Bronchial epithelial cell (primary cell): Measurements from ENCODE around the gene ERI3. TPM values are rescaled to one million over a fixed set of nuclear protein-coding genes. Genes with fewer than 3 reads are reported as not detected.

Experiments
- DNase-seq: peaks from one replicate; pipeline ENCODE4 v3.0.0-alpha.2; 2010; ENCODE audit warnings: low read depth
- FAIRE-seq: peaks from 2 replicates; lab custom pipeline; 2011; peaks lifted over from hg19 to GRCh38; lab: Jason Lieb, UNC
- H3K27me3 ChIP-seq: 2 replicates; pipeline ENCODE4 v1.5.1; 2011; ENCODE audit warnings: low read length; ENCODE audit not compliant: control insufficient read depth, insufficient read depth
- H3K36me3 ChIP-seq: 2 replicates; pipeline ENCODE4 v1.5.1; 2011; ENCODE audit warnings: low read length; ENCODE audit not compliant: control insufficient read depth, insufficient read depth
- H3K4me3 ChIP-seq: 2 replicates; pipeline ENCODE4 v1.5.1; 2011; ENCODE audit warnings: mild to moderate bottlenecking, low read depth, low read length, control low read depth
- CTCF ChIP-seq: IDR thresholded peaks from 2 replicates; pipeline ENCODE4 v1.5.1; 2011; ENCODE audit warnings: mild to moderate bottlenecking, moderate library complexity, low read length, control low read depth, inconsistent platforms; ENCODE audit not compliant: insufficient read depth, severe bottlenecking
- total RNA-seq: library from RNA; depleted of rRNA; stranded (reverse); fragments of >200 nt; gene quantifications from 2 replicates; pipeline ENCODE4 v1.2.1, GENCODE V29; 2014

Gene ERI3
- total RNA-seq, 1 donor from 2014 or later: 22.1 TPM

GRCh38 chr1:44327679-44328491 is 27.2 kb downstream of the ERI3 start:
- Histone ChIP-seq H3K36me3 (peaks cover 2% of the 10 kb centered on the region), H3K27me3 (no peaks in the 10 kb centered on the region), H3K4me3 (no peak overlapping the region)
- TF ChIP-seq CTCF: no peak
- DNase-seq (peak; percentile 100), FAIRE-seq (peak; percentile 99)

GRCh38 chr1:44326821-44327465 is 28.1 kb downstream of the ERI3 start:
- FAIRE-seq: no peak
- TF ChIP-seq CTCF: no peak
- no peaks in the 10 kb centered on the region for H3K27me3 ChIP-seq
- no peaks in the 10 kb centered on the region for H3K36me3 ChIP-seq
- peak; percentile 66 for DNase-seq
- no peak overlapping the region for H3K4me3 ChIP-seq

GRCh38 chr1:44326024-44326701 is 28.9 kb downstream of the ERI3 start:
- no peaks in the 10 kb centered on the region for H3K27me3 ChIP-seq
- DNase-seq (no peak), FAIRE-seq (no peak)
- no peaks in the 10 kb centered on the region for H3K36me3 ChIP-seq
- no peak overlapping the region for H3K4me3 ChIP-seq
- no peak for TF ChIP-seq CTCF

GRCh38 chr1:44323947-44324346 is 31.1 kb downstream of the ERI3 start:
- DNase-seq (no peak), FAIRE-seq (no peak)
- no peak for TF ChIP-seq CTCF
- no peaks in the 10 kb centered on the region for H3K36me3 ChIP-seq
- H3K27me3 ChIP-seq: no peaks in the 10 kb centered on the region
- H3K4me3 ChIP-seq: no peak overlapping the region

GRCh38 chr1:44322367-44322766 is 32.7 kb downstream of the ERI3 start:
- H3K4me3 ChIP-seq: no peak overlapping the region
- FAIRE-seq (no peak), DNase-seq (no peak)
- no peak for TF ChIP-seq CTCF
- peaks cover 2% of the 10 kb centered on the region for H3K36me3 ChIP-seq
- H3K27me3 ChIP-seq: no peaks in the 10 kb centered on the region
